GM12875 (cell line): ENCODE data around the gene FRMPD1.

Experiments used
- H3K4me3 ChIP-seq: one replicate; pipeline ENCODE4 v1.5.1; 2011; ENCODE audit warnings: low read depth, low read length, control low read depth
- CTCF ChIP-seq: IDR thresholded peaks from 2 replicates; pipeline ENCODE4 v1.5.1; 2011; ENCODE audit warnings: low read depth, mild to moderate bottlenecking, control low read depth, inconsistent platforms, low read length, moderate library complexity, borderline replicate concordance; ENCODE audit not compliant: insufficient read depth

FRMPD1 gene

GRCh38 chr9:37611014-37611413 lies 39.7 kb upstream of the FRMPD1 start:
- no peak for TF ChIP-seq CTCF
- no peak overlapping the region for H3K4me3 ChIP-seq

- no peak overlapping the region for H3K4me3 ChIP-seq
- TF ChIP-seq CTCF = no peak
Observed at GRCh38 chr9:37611961-37612360, 38.8 kb upstream of the FRMPD1 start.

- no peak overlapping the region for H3K4me3 ChIP-seq
- TF ChIP-seq CTCF = no peak
Observed at GRCh38 chr9:37617161-37617560, 33.6 kb upstream of the FRMPD1 start.

GRCh38 chr9:37617832-37618231 lies 32.9 kb upstream of the FRMPD1 start:
- no peak overlapping the region for H3K4me3 ChIP-seq
- no peak for TF ChIP-seq CTCF

- no peak overlapping the region for H3K4me3 ChIP-seq
- no peak for TF ChIP-seq CTCF
Observed at GRCh38 chr9:37618817-37619216, 31.9 kb upstream of the FRMPD1 start.

- TF ChIP-seq CTCF = no peak
- no peak overlapping the region for H3K4me3 ChIP-seq
Observed at GRCh38 chr9:37619806-37620205, 30.9 kb upstream of the FRMPD1 start.

GRCh38 chr9:37620396-37620795 lies 30.4 kb upstream of the FRMPD1 start:
- no peak overlapping the region for H3K4me3 ChIP-seq
- no peak for TF ChIP-seq CTCF
